ENCODE measurements around the gene TMX3.

TMX3 gene

DNA sequence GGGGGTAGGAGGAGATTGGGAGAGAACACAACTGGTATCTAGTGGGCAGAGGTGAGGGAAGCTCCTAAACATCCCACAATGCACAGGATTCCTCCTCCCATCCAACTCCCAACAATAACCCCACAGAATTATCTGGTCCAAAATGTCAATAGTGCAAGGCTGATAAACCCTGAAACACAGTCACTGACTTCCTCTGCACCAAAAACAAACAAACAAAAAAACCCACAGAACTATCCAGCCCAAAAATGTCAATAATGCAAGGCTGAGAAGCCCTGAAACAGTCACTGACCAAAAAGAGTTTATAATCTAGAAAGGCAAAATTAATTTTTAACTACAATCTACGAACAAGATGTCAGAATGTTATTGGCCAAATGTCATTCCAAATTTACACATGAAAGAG lies 9.8 kb downstream of the TMX3 start:
- DNase-seq = no peak

DNA sequence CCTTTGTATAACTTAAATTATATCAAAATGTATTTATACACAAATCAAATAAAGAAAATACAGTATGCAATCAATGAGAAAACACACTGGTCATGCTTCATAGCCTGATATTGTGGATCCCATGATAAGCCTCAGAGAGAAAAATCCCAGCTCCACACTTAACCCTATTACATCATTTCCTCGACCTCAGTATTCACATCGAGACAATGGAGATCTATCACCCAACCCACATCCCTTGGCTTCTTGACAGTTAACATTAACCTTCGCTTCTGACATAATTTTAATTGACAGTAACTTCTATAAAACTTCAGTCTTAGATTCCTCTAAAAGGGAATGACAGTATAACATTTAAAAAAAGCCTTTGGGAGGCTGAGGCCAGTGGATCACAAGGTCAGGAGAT lies 11.6 kb downstream of the TMX3 start:
- no peak for DNase-seq

DNA sequence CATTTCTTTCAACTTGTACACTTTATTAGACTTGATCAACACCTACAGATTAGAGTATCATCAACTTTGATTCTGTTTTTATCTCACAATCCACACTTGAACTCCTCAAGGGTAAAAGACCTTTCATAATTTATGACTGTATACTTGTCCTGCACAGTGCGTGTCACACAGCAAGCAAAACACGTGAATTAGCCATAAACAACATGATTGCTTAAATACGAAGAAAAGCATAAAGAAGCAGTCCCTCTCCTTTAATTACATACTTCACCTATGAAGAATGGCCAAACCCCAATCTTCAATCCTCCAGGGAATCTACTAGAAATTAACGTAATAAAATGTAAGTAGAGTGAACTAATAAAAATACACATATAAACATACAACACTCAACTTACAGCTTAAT lies 13.6 kb downstream of the TMX3 start:
- DNase-seq = no peak

DNA sequence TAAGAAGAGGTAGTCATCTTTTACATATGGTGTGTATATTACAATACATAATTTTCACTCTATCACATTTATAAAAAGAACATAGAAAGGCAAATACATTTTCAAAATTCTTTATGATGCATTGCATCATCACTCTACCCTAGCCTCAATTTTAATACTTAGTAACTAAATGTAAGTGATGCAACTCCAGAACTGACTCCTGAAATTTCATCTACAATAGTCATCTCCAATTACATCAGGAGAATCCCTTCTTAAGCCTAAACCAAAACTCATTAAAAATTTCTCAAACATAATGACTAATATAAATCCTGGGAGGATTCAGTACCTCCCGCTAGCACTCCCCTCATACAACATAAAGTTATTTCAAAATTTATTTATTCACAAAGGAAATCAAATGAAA lies 15.9 kb downstream of the TMX3 start:
- DNase-seq = no peak

DNA sequence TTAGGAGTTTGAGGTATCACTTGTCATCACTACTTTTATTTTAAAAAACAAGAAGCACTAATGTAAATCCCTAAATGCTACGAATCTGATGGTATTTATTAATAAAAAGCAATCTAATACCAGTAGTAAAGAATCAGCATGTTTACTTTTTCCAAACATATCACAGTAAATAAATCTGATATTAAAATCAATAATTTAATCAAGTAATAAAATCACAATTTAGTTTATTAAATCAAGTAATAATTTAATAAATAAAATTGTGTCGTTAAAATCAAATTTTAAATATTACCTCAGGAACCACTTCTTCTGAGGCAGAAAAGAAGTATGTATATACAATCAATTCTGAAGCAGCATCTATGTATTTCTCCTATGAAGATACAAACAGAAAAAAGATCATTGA lies 18.0 kb downstream of the TMX3 start:
- no peak for DNase-seq

- DNase-seq = no peak
Measured at GRCh38 chr18:68694316-68694715, 20.6 kb downstream of the TMX3 start.

GRCh38 chr18:68693091-68693815 lies 21.7 kb downstream of the TMX3 start:
- no peak for DNase-seq

GRCh38 chr18:68679528-68679927 lies 35.4 kb downstream of the TMX3 start:
- no peak for DNase-seq

DNA sequence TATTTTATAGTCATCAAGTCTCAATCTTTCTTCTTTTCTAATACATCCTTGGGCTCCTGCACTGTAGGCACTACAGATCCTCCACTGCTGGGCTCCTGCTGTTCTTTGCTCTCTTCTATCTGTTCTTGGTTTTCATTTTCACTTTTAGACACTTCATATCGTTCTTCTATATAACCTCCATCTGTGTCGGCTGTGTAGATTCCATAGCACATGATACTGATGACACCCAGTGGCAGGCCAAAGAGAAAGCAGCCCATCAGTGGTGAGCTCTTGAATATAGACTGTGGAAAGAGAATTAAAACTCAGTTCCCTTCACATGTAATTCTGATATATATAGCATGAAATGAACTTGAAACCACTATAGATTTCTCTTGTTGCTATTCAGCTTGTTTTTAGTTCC lies 38.0 kb downstream of the TMX3 start:
- no peak for DNase-seq

- DNase-seq = no peak
Measured at GRCh38 chr18:68667121-68667520, 47.8 kb downstream of the TMX3 start.

GRCh38 chr18:68666381-68666780 lies 48.5 kb downstream of the TMX3 start:
- DNase-seq = no peak

- DNase-seq = peak; percentile 6
Measured at GRCh38 chr18:68665628-68666027, 49.3 kb downstream of the TMX3 start.

DNA sequence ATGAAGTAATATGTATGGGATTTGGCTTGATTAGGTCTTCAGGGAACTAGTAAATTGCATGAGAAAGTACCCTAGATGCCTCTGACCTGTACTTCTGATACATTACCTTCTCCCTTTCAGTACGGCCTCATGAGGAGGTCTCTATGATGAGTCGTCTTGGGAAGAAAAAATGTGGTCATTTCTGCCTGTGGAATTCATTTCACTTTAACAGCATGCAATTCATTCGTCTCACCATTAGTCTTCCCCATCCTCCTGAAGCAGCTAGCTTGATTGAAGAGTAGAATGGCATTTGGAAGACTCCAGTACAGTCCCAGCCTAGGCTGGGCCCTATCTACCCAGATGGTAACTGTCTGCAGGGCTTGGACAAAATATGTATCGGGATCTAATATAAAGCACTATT lies 52.2 kb downstream of the TMX3 start:
- peak; percentile 5 for DNase-seq

GRCh38 chr18:68660354-68661183 lies 54.3 kb downstream of the TMX3 start:
- DNase-seq = peak; percentile 74

DNA sequence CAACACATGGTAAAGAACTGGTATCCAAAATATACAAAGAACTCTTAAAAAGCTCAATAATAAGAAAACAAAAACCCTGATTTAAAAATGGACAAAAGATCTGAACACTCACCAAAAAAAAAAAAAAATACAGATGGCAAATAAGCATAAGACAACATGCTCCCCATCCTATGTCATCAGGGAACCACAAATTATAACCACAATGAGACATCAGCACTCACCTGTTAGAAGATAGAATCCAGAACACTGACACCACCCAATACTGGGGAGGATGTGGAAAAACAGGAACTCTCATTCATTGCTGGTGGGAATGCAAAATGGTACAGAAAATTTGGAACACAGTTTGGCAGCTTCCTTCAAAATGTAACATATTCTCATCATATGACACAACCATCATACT lies 66.7 kb downstream of the TMX3 start:
- no peak for DNase-seq

- DNase-seq = no peak
Measured at GRCh38 chr18:68642003-68642402, 72.9 kb downstream of the TMX3 start.

DNA sequence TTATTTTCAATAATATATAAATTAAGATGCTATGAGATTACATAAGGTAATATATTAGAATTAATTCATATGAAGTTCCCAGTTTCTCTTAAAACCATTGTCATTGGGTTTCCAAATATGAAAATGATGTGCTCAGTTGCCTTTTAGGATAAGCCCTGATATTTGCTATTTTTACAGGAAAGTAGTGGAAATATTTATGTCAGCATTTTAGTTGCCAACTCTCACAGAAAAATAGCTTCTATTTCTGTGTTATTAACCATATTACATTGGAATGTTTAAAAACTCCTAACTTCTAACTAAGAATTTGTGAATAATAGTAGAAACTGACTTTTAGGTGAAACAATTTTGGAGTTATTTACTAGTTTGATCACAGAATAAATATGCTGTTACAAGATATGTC lies 74.0 kb downstream of the TMX3 start:
- DNase-seq = no peak

GRCh38 chr18:68638613-68639012 lies 76.3 kb downstream of the TMX3 start:
- DNase-seq = no peak

DNA sequence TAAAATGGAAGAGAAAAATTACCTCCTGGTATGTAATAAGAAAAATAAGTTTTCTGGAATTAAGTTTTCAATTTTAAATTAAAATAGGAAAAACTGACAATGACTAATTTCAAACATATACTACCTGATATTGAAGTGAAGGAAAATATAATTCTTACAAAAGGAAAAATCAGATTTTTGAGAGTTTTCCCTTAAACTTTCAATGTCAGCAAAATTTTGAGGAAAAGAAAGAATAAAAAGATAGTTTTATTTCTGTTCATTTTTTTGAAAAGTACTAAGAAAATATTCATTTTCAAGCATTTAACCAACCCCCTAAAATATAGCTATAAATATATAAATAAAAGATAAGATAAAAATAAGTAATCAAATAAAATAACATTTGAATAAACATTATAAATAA lies 87.1 kb downstream of the TMX3 start:
- no peak for DNase-seq
